Stimulated activated CD4-positive, alpha-beta T cell treated with anti-CD3 and anti-CD28 coated beads, TNF-alpha, amount 100 ng/mL, for 1 hour (primary cell): Measurements from ENCODE around the gene DHRS4L2.
"Not testable (repeated sequence)": the region's sequence is repeated elsewhere in the genome, so short reads cannot be mapped to it uniquely, and the experiment has no call there.

ENCODE experiments used
- DNase-seq, 3 donors: peaks; one replicate each; pipeline ENCODE4 v3.0.0-alpha.2; 2020; ENCODE audit warnings: low read depth in 3 of 3, low spot score in 1 of 3

Gene DHRS4L2

GRCh38 chr14:23988607-23989363, at the start of gene DHRS4L2:
DHRS4L2 (plus strand) TSS chr14:23988929; CDS start chr14:23988948, 19 bp downstream.
- DNase-seq, result peak; percentile 16 to 73 (median 41)

GRCh38 chr14:23939607-23940326, 49.0 kb upstream of the DHRS4L2 start:
- DNase-seq, result no peak

- no peak for DNase-seq
These were observed 47.5 kb upstream of the DHRS4L2 start for GRCh38 chr14:23941230-23941629.

- DNase-seq, result no peak
These were observed 47.1 kb upstream of the DHRS4L2 start for GRCh38 chr14:23941669-23942068.

- DNase-seq, result no peak
These were observed 46.1 kb upstream of the DHRS4L2 start for GRCh38 chr14:23942587-23942986.

- DNase-seq, result not testable (repeated sequence)
These were observed 39.7 kb upstream of the DHRS4L2 start for GRCh38 chr14:23949069-23949468.

- DNase-seq, result no peak
These were observed 38.2 kb upstream of the DHRS4L2 start for GRCh38 chr14:23950411-23951135.

GRCh38 chr14:23951136-23951466, 37.6 kb upstream of the DHRS4L2 start:
- DNase-seq, result not testable (repeated sequence)

- no peak for DNase-seq
These were observed 37.0 kb upstream of the DHRS4L2 start for GRCh38 chr14:23951590-23952201.

GRCh38 chr14:23953116-23953463, 35.6 kb upstream of the DHRS4L2 start:
- DNase-seq, result not testable (repeated sequence)

- peak; percentile 43 to 62 (median 56) for DNase-seq
These were observed 35.1 kb upstream of the DHRS4L2 start, which contains the start of gene DHRS4 for GRCh38 chr14:23953464-23954278. DHRS4 (plus strand) TSS chr14:23953770; CDS start chr14:23953789, 19 bp downstream.

GRCh38 chr14:23954279-23954614, 34.5 kb upstream of the DHRS4L2 start:
- not testable (repeated sequence) for DNase-seq

GRCh38 chr14:23954965-23955364, 33.8 kb upstream of the DHRS4L2 start:
- not testable (repeated sequence) for DNase-seq

- not testable (repeated sequence) for DNase-seq
These were observed 32.9 kb upstream of the DHRS4L2 start for GRCh38 chr14:23955811-23956210.

GRCh38 chr14:23957913-23958569, 30.7 kb upstream of the DHRS4L2 start:
- DNase-seq, result not testable (repeated sequence)

- not testable (repeated sequence) for DNase-seq
These were observed 27.8 kb upstream of the DHRS4L2 start for GRCh38 chr14:23960899-23961298.

GRCh38 chr14:23961704-23962103, 27.0 kb upstream of the DHRS4L2 start:
- DNase-seq, result not testable (repeated sequence)

GRCh38 chr14:23969130-23969480, 19.6 kb upstream of the DHRS4L2 start:
- DNase-seq, result not testable (repeated sequence)

- DNase-seq, result peak in 2 of 3 donors; percentile 24 to 55
These were observed 19.0 kb upstream of the DHRS4L2 start for GRCh38 chr14:23969481-23970282.
